Cardiac muscle cell (in vitro differentiated cells and primary cell): ENCODE results near the gene ZNF582. TPM values are rescaled to one million over a fixed set of nuclear protein-coding genes. Genes with fewer than 3 reads are reported as not detected.

Experiments
- DNase-seq, 2 donors: peaks; one replicate each; pipeline versions ENCODE4 v3.0.0 to v3.0.0-alpha.2; 2010 to 2017; ENCODE audit warnings: low read depth in 1 of 2, low spot score in 1 of 2
- H3K27ac ChIP-seq: fragments of 200-600 bp; sonication (generic); 2 replicates; pipeline ENCODE4 v1.5.1; 2016
- H3K27me3 ChIP-seq: fragments of 200-600 bp; sonication (generic); 2 replicates; pipeline ENCODE4 v1.6.0; 2016; ENCODE audit warnings: control low read depth
- H3K36me3 ChIP-seq: fragments of 200-600 bp; sonication (generic); 2 replicates; pipeline ENCODE4 v1.5.1; 2016; ENCODE audit warnings: control low read depth
- H3K4me1 ChIP-seq: fragments of 200-600 bp; sonication (generic); 2 replicates; pipeline ENCODE4 v1.8.1; 2017; ENCODE audit warnings: low read depth, mild to moderate bottlenecking, mixed run types
- H3K4me3 ChIP-seq: fragments of 200-600 bp; sonication (generic); 2 replicates; pipeline ENCODE4 v1.5.1; 2016; ENCODE audit warnings: mild to moderate bottlenecking
- H3K9me3 ChIP-seq: fragments of 200-600 bp; sonication (generic); 2 replicates; pipeline ENCODE4 v1.5.1; 2017; ENCODE audit warnings: low read depth, mild to moderate bottlenecking, control low read depth
- polyA plus RNA-seq: library from polyadenylated mRNA; unstranded; fragments of >200 nt; fragmentation: Nextera tagmentation; extraction: Ambion mirVana; gene quantifications from 2 replicates; pipeline ENCODE4 v1.2.1, GENCODE V29; 2016
- total RNA-seq: library from RNA; depleted of rRNA; stranded (reverse); fragments of >200 nt; gene quantifications from 2 replicates; pipeline ENCODE4 v1.2.3, GENCODE V29; 2016
- TF ChIP-seq, protein P1 (sequence below): IDR thresholded peaks from 2 replicates; pipeline ENCODE4 v1.5.1; 2012; ENCODE audit warnings: low read depth, mild to moderate bottlenecking, low read length

ZNF582 gene
- total and polyA plus RNA-seq, 2 experiments from 2014 or later: 10.1 to 17.7 TPM

GRCh38 chr19:56383826-56384605 lies 9.3 kb downstream of the ZNF582 start:
- Histone ChIP-seq H3K4me3 (no peak overlapping the region), H3K9me3 (no peaks in the 10 kb centered on the region), H3K36me3 (peaks cover 31% of the 10 kb centered on the region), H3K27ac (no peak overlapping the region), H3K27me3 (no peaks in the 10 kb centered on the region), H3K4me1 (no peaks in the 10 kb centered on the region)
- TF ChIP-seq, protein P1, sequence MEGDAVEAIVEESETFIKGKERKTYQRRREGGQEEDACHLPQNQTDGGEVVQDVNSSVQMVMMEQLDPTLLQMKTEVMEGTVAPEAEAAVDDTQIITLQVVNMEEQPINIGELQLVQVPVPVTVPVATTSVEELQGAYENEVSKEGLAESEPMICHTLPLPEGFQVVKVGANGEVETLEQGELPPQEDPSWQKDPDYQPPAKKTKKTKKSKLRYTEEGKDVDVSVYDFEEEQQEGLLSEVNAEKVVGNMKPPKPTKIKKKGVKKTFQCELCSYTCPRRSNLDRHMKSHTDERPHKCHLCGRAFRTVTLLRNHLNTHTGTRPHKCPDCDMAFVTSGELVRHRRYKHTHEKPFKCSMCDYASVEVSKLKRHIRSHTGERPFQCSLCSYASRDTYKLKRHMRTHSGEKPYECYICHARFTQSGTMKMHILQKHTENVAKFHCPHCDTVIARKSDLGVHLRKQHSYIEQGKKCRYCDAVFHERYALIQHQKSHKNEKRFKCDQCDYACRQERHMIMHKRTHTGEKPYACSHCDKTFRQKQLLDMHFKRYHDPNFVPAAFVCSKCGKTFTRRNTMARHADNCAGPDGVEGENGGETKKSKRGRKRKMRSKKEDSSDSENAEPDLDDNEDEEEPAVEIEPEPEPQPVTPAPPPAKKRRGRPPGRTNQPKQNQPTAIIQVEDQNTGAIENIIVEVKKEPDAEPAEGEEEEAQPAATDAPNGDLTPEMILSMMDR: no peak
- no peak for DNase-seq

DNA sequence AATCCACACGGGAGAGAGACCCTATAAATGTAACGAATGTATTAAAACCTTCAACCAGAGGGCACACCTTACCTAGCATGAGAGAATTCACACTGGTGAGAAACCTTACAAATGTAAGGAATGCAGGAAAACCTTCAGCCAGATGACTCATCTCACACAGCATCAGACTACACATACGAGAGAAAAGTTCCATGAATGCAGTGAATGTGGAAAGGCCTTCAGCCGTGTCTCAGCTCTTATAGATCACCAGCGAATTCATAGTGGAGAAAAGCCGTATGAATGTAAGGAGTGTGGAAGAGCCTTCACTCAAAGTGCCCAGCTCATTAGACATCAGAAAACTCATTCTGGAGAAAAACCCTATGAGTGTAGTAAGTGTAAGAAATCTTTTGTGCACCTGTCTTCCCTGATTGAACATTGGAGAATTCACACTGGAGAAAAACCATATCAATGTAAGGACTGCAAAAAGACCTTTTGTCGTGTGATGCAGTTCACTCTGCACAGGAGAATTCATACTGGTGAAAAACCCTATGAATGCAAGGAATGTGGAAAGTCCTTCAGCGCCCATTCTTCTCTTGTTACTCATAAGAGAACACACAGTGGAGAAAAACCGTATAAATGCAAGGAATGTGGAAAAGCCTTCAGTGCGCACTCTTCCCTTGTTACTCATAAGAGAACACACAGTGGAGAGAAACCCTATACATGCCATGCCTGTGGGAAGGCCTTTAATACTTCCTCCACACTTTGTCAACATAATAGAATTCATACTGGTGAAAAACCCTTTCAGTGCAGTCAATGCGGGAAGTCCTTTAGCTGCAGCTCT lies 16.0 kb downstream of the ZNF582 start:
- Histone ChIP-seq H3K27ac (peak overlapping the region; percentile 60), H3K4me1 (no peaks in the 10 kb centered on the region), H3K36me3 (peaks cover 58% of the 10 kb centered on the region), H3K27me3 (no peaks in the 10 kb centered on the region), H3K4me3 (no peak overlapping the region), H3K9me3 (no peaks in the 10 kb centered on the region)
- no peak for DNase-seq
- TF ChIP-seq, protein P1: no peak

DNA sequence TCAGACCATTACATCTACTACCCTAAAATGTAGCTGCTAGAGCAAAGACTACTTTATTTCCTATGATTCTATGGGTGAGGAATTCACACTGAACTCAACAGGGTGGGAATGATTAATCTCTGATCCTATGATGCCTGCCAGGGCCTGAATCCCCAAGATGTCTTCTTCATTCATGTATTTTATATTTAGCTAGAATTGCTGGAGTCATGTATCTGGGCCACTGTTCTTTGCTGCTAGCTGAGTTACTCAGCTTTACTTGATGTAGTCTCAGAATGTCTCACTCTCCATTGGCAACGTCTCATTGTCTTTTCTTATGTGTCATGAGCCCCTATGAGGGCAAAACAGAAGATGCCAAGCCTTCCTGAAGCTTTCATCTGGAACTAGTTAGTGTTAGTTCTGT lies 21.1 kb downstream of the ZNF582 start:
- no peak overlapping the region for H3K27ac ChIP-seq
- TF ChIP-seq, protein P1: no peak
- H3K4me1 ChIP-seq: peaks cover 11% of the 10 kb centered on the region
- no peak for DNase-seq
- peaks cover 50% of the 10 kb centered on the region for H3K36me3 ChIP-seq
- no peaks in the 10 kb centered on the region for H3K27me3 ChIP-seq
- H3K9me3 ChIP-seq: no peaks in the 10 kb centered on the region
- H3K4me3 ChIP-seq: no peak overlapping the region

GRCh38 chr19:56369886-56370676 lies 23.3 kb downstream of the ZNF582 start:
- Histone ChIP-seq H3K27ac (peak overlapping the region; percentile 96), H3K9me3 (no peaks in the 10 kb centered on the region), H3K4me1 (peaks cover 11% of the 10 kb centered on the region), H3K36me3 (peaks cover 28% of the 10 kb centered on the region), H3K4me3 (no peak overlapping the region), H3K27me3 (no peaks in the 10 kb centered on the region)
- DNase-seq: no peak
- TF ChIP-seq, protein P1: no peak
